Stimulated activated naive B cell treated with anti-CD40 and anti-IgM and Interleukin-4, amounts not matched to agents 10 μg/mL and 1 μg/mL and 100 μg/mL, for 72 hours (primary cell): ENCODE data around the gene JAM3.

Experiments used
- ATAC-seq, 2 donors: fragments of 150-1000 bp; cut with Tn5 transposase; replicated peaks; 2 replicates each; pipeline ENCODE4 v1.10.0; 2021; ENCODE audit warnings: moderate library complexity in 1 of 2
- DNase-seq: peaks from one replicate; pipeline ENCODE4 v3.0.0; 2021
- H3K27ac Mint-ChIP-seq: one replicate; pipeline ENCODE4 v1.8.0; 2022; ENCODE audit warnings: mild to moderate bottlenecking, mixed read lengths
- H3K27me3 Mint-ChIP-seq, 2 donors: one replicate each; pipeline ENCODE4 v1.8.0; 2022; ENCODE audit warnings: mixed read lengths in 2 of 2
- H3K36me3 Mint-ChIP-seq, 2 donors: one replicate each; pipeline ENCODE4 v1.8.0; 2022; ENCODE audit warnings: mixed read lengths in 2 of 2, mild to moderate bottlenecking in 1 of 2
- H3K4me1 Mint-ChIP-seq, 2 donors: one replicate each; pipeline ENCODE4 v1.8.0; 2022; ENCODE audit warnings: mixed read lengths in 2 of 2, mild to moderate bottlenecking in 1 of 2
- H3K4me3 Mint-ChIP-seq, 2 donors: one replicate each; pipeline ENCODE4 v1.8.0; 2022; ENCODE audit warnings: mild to moderate bottlenecking in 2 of 2, mixed read lengths in 2 of 2, moderate library complexity in 1 of 2
- H3K9me3 Mint-ChIP-seq, 2 donors: one replicate each; pipeline ENCODE4 v1.8.0; 2022; ENCODE audit warnings: mixed read lengths in 2 of 2, mild to moderate bottlenecking in 1 of 2

JAM3 gene

DNA sequence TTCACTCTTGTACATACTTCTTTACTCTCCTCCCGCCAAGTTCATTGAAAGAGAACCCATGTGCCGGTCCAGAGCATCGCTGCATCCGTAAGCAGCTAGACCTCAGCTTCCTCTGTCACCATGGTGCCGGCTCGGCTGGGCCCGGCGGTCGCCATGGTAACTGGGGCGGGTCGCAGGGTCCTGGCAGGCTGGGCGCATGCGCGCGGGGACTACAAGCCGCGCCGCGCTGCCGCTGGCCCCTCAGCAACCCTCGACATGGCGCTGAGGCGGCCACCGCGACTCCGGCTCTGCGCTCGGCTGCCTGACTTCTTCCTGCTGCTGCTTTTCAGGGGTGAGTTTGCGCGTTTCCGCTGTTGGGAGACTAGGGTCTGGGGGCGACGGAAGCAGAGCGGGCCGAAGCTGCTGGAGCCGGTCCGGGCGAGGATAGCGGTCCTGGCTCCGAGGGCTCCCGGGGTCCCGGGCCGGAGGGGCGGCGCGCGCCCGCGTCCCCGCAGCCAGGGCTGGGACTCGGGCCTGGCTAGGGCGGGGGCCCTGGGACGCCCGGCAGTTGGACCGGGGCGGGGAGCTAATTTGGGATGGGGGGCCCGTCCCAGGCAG, at the start of gene JAM3:
TSS of gene JAM3 (plus strand) at position 244 of the 597 bp plus-strand sequence. CDS start at position 256, 12 bp downstream.
- DNase-seq = peak; percentile 97
- no peaks in the 10 kb centered on the region for H3K9me3 Mint-ChIP-seq
- H3K27ac Mint-ChIP-seq = peak within 1 kb of the TSS; percentile 99
- ATAC-seq = peak; percentile 97
- H3K27me3 Mint-ChIP-seq = peaks cover 11 to 38% of the 10 kb centered on the region in 2 donors
- H3K4me1 Mint-ChIP-seq = peaks cover 14 to 19% of the 10 kb centered on the region in 2 donors
- peaks cover 0 to 2% of the 10 kb centered on the region in 2 donors for H3K36me3 Mint-ChIP-seq
- peak within 1 kb of the TSS; percentile 97 to 99 for H3K4me3 Mint-ChIP-seq

DNA sequence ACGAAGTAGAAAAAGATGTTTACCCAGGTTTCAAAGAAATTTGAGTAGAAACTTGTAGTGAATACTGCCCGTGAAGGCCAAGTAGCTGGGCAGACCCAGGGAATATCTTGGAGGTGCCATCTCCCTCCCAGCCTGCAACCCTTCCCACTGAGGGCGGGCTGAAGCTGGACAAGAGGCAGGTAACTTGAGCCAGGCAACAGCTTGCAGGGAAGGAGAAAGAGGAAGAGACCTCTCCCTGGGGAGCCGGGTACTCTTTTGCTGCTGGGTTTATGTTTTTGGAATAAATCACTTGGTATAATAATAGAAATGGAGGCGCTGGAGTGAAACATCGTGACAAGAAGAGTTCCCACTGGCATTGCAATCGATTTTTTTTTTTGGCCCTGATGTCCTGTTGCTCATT, 49.4 kb upstream of the JAM3 start:
- Mint-ChIP-seq H3K9me3 (no peaks in the 10 kb centered on the region), H3K4me1 (peaks cover 0 to 5% of the 10 kb centered on the region in 2 donors), H3K36me3 (no peaks in the 10 kb centered on the region), H3K27me3 (peaks cover 22 to 26% of the 10 kb centered on the region in 2 donors), H3K27ac (no peak overlapping the region), H3K4me3 (no peak overlapping the region)
- ATAC-seq (no peak), DNase-seq (no peak)

DNA sequence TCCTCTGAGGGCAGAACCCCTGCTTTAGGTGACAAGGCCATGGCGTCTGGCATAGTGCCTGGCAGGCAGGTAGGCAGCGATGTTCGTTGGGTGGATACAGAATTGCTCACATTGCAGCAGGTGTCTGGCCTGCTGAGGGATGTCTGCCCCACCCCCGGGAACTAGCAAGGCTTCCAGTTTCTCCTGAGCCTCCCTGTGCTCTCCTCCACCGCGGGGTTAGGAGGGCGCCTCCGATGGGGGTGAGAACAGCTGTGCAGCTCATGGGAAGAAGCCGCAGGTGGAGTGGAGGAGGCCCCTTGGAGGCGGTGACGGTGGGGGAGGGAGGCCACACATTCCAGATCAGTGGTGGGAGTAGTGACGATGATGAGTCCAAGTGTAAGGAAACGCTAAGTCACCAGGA, 48.3 kb upstream of the JAM3 start:
- DNase-seq = no peak
- no peaks in the 10 kb centered on the region for H3K9me3 Mint-ChIP-seq
- H3K27ac Mint-ChIP-seq = no peak overlapping the region
- H3K36me3 Mint-ChIP-seq = no peaks in the 10 kb centered on the region
- H3K27me3 Mint-ChIP-seq = peaks cover 22 to 27% of the 10 kb centered on the region in 2 donors
- peaks cover 0 to 5% of the 10 kb centered on the region in 2 donors for H3K4me1 Mint-ChIP-seq
- ATAC-seq = no peak
- no peak overlapping the region for H3K4me3 Mint-ChIP-seq

DNA sequence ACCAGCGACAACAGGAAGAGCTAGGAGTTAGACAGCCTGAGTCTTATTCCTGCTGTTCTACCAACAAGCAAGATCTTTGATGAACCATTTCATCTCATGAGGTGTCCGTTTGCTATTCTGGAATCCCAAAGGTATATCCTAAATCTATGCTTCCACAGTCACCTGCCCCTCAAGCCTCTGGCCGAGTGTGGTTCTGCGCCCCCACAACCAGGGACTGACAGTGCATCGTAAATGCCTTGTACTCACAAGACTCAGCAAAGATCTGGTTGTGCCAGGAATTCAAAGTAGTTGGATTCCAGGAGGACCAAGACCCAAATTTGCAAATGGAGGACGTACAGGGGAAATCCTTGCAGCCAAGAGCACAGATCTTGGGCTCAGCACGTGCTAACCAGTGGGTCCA, 47.5 kb upstream of the JAM3 start:
- no peak for ATAC-seq
- H3K27ac Mint-ChIP-seq = no peak overlapping the region
- no peak overlapping the region for H3K4me3 Mint-ChIP-seq
- no peaks in the 10 kb centered on the region for H3K36me3 Mint-ChIP-seq
- peaks cover 0 to 5% of the 10 kb centered on the region in 2 donors for H3K4me1 Mint-ChIP-seq
- H3K27me3 Mint-ChIP-seq = peaks cover 25 to 34% of the 10 kb centered on the region in 2 donors
- DNase-seq = no peak
- H3K9me3 Mint-ChIP-seq = no peaks in the 10 kb centered on the region

DNA sequence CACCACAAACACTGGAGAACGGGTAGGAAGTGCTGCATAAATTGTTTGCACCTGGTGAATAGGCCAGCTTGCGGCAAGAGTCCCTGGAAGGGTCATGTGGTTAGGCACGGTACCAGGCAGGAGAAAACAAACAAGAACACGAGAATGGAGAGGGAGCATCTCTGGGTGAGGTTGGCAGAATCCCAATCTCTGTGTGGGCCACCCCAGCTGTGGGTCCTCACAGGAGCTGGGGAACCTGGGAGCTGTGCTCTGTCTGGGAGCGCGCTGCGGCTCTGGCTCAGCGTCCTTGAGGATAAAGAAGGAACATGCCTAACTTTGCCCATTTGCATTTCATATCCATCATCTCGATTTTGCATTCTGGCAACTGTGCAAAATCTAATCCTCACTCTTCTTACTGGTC, 46.1 kb upstream of the JAM3 start:
- peaks cover 0 to 5% of the 10 kb centered on the region in 2 donors for H3K4me1 Mint-ChIP-seq
- H3K27me3 Mint-ChIP-seq = peaks cover 29 to 48% of the 10 kb centered on the region in 2 donors
- DNase-seq (no peak), ATAC-seq (no peak)
- no peaks in the 10 kb centered on the region for H3K36me3 Mint-ChIP-seq
- no peak overlapping the region for H3K27ac Mint-ChIP-seq
- H3K4me3 Mint-ChIP-seq = no peak overlapping the region
- no peaks in the 10 kb centered on the region for H3K9me3 Mint-ChIP-seq

DNA sequence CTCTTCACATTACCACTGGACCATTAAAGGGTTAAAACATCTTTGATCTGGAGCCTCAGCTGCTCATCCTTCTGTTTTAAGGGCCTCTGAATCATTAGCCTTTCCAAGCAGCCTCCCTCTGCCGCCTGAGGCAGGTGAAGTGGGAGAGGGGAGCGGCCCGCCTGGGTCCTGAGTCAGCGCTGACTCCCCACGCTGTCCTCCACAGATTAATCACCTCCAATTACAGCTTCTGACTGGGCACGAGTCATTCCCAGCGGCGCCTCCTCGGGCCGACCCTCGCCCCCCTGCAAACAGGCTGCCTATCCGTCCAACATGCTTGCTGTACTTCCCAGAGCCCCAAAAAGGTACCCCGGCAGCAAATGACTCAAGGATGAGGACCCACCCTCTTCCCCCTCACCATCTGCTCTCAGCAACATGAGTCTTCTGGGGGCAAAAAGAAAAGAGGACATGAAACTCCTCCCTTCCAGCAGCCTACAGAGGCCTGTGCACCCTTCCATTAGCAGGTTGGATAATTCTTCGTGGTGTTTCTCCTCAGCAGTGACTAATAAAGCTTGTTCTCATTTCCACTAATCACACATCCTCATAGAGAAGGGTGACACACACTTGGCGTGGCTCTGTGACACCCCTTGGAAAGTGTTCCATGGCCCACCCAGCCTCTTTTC, 44.3 kb upstream of the JAM3 start:
- Mint-ChIP-seq H3K36me3 (no peaks in the 10 kb centered on the region), H3K9me3 (no peaks in the 10 kb centered on the region), H3K4me3 (no peak overlapping the region), H3K27me3 (peaks cover 25 to 44% of the 10 kb centered on the region in 2 donors), H3K27ac (no peak overlapping the region), H3K4me1 (peaks cover 0 to 4% of the 10 kb centered on the region in 2 donors)
- DNase-seq (no peak), ATAC-seq (peak; percentile 56 to 78)

DNA sequence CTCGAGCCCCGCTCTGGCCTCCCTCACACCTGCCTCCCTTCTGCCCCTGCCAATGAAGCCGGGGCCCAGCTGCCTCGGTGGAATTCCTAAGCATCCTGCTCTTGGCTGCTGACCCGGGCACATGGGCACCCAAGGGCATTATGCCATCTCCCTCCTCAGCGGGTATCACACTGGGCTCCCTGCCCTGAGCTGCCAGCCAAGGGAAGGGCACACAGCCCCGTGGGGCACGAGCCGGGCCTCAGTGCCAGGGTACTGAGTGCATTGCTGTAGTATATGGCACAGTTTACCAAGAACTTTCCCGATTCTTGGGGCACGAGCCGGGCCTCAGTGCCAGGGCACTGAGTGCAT, 43.8 kb upstream of the JAM3 start:
- no peaks in the 10 kb centered on the region for H3K36me3 Mint-ChIP-seq
- peaks cover 22 to 42% of the 10 kb centered on the region in 2 donors for H3K27me3 Mint-ChIP-seq
- H3K4me3 Mint-ChIP-seq = no peak overlapping the region
- no peaks in the 10 kb centered on the region for H3K9me3 Mint-ChIP-seq
- DNase-seq (no peak), ATAC-seq (no peak)
- no peak overlapping the region for H3K27ac Mint-ChIP-seq
- H3K4me1 Mint-ChIP-seq = no peaks in the 10 kb centered on the region

DNA sequence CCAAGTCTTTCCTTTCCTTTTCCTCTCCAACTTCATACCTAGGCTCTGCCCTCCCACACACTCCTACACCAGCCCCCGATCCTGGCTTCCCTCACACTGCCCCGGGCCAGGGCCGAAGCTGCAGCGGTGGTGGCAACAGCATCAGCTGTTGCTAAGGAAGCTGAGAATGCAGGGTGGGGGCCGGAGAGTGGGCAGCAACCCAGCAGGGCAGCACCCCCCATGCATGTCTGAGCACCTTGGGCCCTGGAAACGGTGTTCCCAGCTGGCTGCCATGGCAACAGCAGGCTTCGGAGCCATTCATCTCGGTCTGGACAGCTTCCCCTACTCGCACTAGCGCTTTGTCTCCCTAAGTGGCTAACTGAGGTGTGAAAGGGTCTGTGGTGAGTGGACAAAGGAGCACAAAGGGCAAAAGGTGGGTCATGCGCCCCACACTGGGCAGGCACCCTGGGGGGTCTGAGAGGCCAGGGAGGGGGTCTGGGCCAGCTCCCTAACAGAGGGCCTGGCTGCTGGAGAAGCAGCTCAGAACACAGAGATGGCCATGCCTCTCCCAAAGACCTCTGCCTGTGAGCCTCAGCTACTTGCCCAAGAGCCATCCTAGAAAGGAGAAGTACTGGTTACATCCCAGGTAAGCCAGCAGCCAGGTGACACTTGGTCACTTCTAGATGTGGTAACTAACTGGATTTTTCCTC, 42.1 kb upstream of the JAM3 start:
- H3K9me3 Mint-ChIP-seq = no peaks in the 10 kb centered on the region
- H3K36me3 Mint-ChIP-seq = no peaks in the 10 kb centered on the region
- ATAC-seq (no peak), DNase-seq (no peak)
- H3K27ac Mint-ChIP-seq = no peak overlapping the region
- H3K4me3 Mint-ChIP-seq = no peak overlapping the region
- no peaks in the 10 kb centered on the region for H3K4me1 Mint-ChIP-seq
- peaks cover 31 to 48% of the 10 kb centered on the region in 2 donors for H3K27me3 Mint-ChIP-seq

DNA sequence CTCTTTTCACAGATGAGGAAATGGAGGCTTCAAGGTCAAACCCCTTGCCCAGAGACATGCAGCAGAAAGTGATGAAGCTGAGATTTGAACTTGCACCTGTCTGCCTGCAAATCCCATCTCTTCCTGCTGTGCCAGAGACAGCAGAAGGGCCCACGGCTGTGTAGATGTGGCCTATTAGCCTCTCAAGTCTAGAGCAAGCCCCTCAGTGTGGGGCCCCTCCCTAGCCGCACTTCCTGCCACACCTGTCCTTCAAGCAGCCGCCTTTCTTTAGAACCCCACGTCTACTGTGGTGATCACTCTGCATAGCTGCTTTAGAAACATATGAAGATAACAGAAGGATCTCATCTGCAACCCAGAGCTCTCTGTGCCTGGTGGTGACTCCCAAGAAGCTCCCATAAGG, 41.2 kb upstream of the JAM3 start:
- H3K9me3 Mint-ChIP-seq = no peaks in the 10 kb centered on the region
- ATAC-seq = no peak
- peaks cover 40 to 57% of the 10 kb centered on the region in 2 donors for H3K27me3 Mint-ChIP-seq
- no peaks in the 10 kb centered on the region for H3K36me3 Mint-ChIP-seq
- DNase-seq = no peak
- H3K4me3 Mint-ChIP-seq = no peak overlapping the region
- no peak overlapping the region for H3K27ac Mint-ChIP-seq
- no peaks in the 10 kb centered on the region for H3K4me1 Mint-ChIP-seq

DNA sequence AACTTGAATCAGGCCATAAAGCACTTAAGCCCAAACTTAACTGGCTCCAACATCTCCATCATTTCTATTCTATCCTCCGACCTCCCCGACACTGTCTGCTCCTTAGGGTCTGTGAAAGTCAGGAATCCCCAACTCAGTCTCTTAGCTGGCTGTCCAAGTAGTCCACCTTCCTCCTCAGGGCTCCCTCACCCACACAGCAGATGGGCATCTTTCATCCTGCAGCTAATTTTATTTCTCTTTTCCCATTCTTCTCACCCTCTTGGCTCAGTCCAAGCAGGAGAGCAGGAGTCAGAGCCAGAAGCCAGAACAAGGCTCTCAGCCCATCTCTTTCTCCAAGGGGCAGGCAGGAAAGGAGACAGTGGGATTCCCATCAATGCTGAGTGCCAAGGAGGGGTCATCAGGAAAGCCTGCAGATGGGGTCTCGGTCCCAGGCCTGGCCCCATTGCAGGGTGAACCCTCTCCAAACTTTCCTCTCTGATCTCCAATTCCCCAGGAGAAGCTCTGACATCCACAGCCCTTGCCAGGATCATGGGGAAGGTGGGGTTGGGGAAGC, 40.4 kb upstream of the JAM3 start:
- Mint-ChIP-seq H3K9me3 (no peaks in the 10 kb centered on the region), H3K4me3 (no peak overlapping the region)

DNA sequence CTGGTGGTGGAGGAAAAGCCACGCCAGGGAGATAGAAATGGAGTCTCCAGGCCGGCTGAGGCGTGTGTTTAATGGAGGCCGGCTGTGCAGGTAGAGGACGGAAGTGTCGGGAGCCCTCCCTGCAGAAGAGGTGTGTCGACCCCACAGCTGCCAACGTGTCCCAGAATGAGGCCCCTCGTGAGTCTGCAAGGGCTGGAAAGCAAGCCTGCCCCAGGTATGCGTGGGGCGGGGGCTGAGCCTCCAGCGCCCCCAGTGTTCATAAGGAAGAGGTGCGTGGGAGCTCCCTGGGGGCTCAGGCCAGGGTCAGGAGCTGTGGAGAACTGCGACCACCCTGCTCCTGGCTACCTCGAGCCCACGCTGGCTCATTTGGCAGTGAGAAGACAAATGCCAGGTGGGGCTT, 38.0 kb upstream of the JAM3 start:
- Mint-ChIP-seq H3K4me3 (no peak overlapping the region), H3K27ac (no peak overlapping the region), H3K9me3 (no peaks in the 10 kb centered on the region), H3K36me3 (no peaks in the 10 kb centered on the region), H3K4me1 (peaks cover 11 to 13% of the 10 kb centered on the region in 2 donors), H3K27me3 (peaks cover 52 to 80% of the 10 kb centered on the region in 2 donors)
- no peak for DNase-seq
- no peak for ATAC-seq

More for the DNA sequence above, 40.4 kb upstream of the JAM3 start:
- Mint-ChIP-seq H3K27ac (peak overlapping the region; percentile 38), H3K27me3 (peaks cover 48 to 64% of the 10 kb centered on the region in 2 donors), H3K36me3 (no peaks in the 10 kb centered on the region), H3K4me1 (peaks cover under 1 to 4% of the 10 kb centered on the region in 2 donors)
- DNase-seq = no peak
- ATAC-seq = no peak

DNA sequence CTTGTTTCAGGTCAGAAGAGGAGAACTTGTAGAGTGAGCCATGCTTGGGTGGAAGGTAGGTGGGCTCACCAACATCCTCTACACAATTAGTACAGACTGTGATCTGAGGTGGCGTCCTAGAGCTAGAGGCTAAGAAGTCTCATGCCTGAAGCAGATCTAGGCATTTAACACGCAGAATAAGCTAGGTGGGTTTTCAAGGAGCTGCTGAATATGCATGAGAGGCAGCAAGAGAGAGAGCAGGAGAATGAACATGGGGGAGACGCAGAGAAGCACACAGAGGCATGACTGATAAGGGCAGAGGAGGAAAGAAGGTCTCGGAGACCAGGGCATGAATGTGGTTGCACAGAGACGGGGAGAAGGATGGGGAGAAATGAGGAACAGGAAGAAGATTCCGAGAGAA, 36.8 kb upstream of the JAM3 start:
- Mint-ChIP-seq H3K4me1 (peaks cover 12 to 15% of the 10 kb centered on the region in 2 donors), H3K4me3 (no peak overlapping the region)

DNA sequence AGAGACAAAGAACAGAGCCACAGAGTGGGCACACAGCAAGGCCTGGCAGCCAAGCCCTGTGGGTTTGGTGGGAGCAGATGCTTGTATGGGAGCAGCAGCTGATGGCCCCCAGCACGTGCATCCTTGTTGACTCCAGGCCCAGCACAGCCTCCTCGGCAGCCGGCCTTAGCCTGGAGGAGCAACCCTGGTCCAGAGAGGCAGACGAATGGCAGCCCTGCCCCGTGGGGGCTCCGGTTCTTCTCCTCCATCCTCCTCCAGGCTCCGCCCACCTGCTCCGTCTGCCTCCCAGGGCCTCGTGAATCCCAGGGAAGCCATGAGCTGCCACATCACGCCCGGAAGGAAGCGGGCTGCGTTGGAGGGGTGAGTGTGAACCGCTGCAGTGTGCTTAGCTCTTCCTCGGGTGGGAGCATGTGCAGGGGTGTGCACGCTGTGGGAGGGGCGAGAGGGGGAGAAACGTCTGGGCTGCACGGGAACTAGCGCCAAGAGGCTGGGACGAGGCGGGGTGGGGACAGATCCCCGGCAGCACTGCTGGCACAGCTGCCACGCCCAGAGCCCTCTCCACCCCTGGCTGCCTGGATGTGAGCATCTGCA, 36.3 kb upstream of the JAM3 start:
- peaks cover 47 to 68% of the 10 kb centered on the region in 2 donors for H3K27me3 Mint-ChIP-seq
- DNase-seq = no peak
- H3K9me3 Mint-ChIP-seq = no peaks in the 10 kb centered on the region
- no peaks in the 10 kb centered on the region for H3K36me3 Mint-ChIP-seq
- no peak overlapping the region for H3K27ac Mint-ChIP-seq
- H3K4me3 Mint-ChIP-seq = no peak overlapping the region
- peaks cover 15 to 18% of the 10 kb centered on the region in 2 donors for H3K4me1 Mint-ChIP-seq
- ATAC-seq = no peak

More for the DNA sequence above, 36.8 kb upstream of the JAM3 start:
- no peak overlapping the region for H3K27ac Mint-ChIP-seq
- H3K9me3 Mint-ChIP-seq = no peaks in the 10 kb centered on the region
- ATAC-seq = no peak
- H3K27me3 Mint-ChIP-seq = peaks cover 50 to 74% of the 10 kb centered on the region in 2 donors
- no peaks in the 10 kb centered on the region for H3K36me3 Mint-ChIP-seq
- DNase-seq = no peak

DNA sequence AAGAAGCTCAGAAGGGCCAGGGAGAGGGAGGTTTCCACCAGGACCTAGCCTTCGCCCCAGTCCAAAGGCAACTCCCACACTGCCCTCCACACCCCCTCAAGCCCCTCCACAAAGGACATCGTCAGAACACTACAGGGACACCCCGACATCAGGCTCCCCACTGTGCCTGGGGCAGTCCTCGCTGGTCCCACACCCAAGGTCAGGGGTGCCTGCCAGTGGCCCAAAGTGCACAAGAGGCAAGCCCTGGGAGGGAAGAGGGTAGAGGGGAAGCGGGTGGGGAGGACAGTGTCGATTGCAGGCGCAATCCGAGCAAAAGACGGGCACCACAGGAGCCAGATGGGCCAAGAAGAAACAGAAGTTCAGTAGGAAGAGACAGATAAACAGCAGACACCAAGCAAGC, 35.6 kb upstream of the JAM3 start:
- H3K27me3 Mint-ChIP-seq = peaks cover 47 to 64% of the 10 kb centered on the region in 2 donors
- no peak overlapping the region for H3K27ac Mint-ChIP-seq
- no peaks in the 10 kb centered on the region for H3K9me3 Mint-ChIP-seq
- peaks cover 19 to 21% of the 10 kb centered on the region in 2 donors for H3K4me1 Mint-ChIP-seq
- no peak for DNase-seq
- H3K36me3 Mint-ChIP-seq = no peaks in the 10 kb centered on the region
- no peak for ATAC-seq
- no peak overlapping the region for H3K4me3 Mint-ChIP-seq
